ENCODE results near the gene SLC25A13.

GRCh38 chr7:96266015-96266414 is 55.9 kb downstream of the SLC25A13 start:
- TF ChIP-seq CTCF (IDR thresholded peaks at IDR 0.05): no peak
- TF ChIP-seq POLR2A (IDR thresholded peaks at IDR 0.05): no peak
- TF ChIP-seq POLR2AphosphoS5 (IDR thresholded peaks at IDR 0.05; ENCODE audit: insufficient read depth in 1 of 2, low read depth in 1 of 2): no peak

All from vagina (tissue), 2 donors.